Measurements from ENCODE around the gene PLCL1. TPM values are rescaled to one million over a fixed set of nuclear protein-coding genes. Genes with fewer than 3 reads are reported as not detected.

PLCL1 gene
- total and polyA plus RNA-seq, 2 donors (not counting 3 experiments of a cell fraction or from before 2014, with no cell fraction given) = 0.79 to 3.4 TPM

DNA sequence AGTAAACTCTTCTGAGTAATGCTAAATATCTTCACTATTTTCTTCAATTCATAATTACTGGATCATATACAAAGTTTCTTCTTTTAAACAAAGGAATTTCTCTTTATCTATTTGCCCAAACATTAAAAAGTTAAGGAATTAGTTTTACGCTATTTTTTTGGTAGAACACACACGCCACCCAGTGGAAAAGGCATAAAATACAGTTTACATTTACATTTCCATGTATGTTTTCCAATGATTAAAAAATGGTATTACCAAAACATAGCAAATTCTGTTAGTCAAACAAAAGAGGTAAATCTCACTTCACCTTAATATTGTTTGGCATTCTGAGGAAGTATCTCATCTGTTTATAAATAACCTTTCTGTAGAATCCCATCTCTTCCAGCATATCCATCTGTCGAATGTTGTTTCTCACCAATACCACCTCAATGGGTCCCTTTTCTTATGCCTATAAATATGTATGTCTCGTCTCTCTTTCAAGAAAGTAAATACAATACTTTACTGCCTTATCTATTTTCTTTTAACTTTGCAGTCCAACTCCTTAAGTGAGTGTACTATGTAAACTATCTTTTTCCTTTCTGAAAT is 26.5 kb upstream of the PLCL1 start:
- H3K9me1 ChIP-seq (replicated peaks; ENCODE audit: control insufficient read depth, extremely low read depth, insufficient read depth, low read length) = no peaks in the 10 kb centered on the region
- H3K27ac ChIP-seq (ENCODE audit: insufficient read depth, low read depth, low read length) = no peak overlapping the region
- ChIA-PET POLR2A (no interaction called here), CTCF (interaction anchor here (1.0 to 2.7 kb wide), 8 partner anchors 10 to 664 kb away, joined by 3 to 16 read pairs (median 5); no protein-coding TSS in a partner anchor)
- no peaks in the 10 kb centered on the region for H3K4me1 ChIP-seq (ENCODE audit: control insufficient read depth, extremely low read depth, insufficient read depth, low read length)
- TF ChIP-seq MYC (IDR thresholded peaks at IDR 0.05; ENCODE audit: low read depth, low read length) = no peak
- TF ChIP-seq, protein P1, sequence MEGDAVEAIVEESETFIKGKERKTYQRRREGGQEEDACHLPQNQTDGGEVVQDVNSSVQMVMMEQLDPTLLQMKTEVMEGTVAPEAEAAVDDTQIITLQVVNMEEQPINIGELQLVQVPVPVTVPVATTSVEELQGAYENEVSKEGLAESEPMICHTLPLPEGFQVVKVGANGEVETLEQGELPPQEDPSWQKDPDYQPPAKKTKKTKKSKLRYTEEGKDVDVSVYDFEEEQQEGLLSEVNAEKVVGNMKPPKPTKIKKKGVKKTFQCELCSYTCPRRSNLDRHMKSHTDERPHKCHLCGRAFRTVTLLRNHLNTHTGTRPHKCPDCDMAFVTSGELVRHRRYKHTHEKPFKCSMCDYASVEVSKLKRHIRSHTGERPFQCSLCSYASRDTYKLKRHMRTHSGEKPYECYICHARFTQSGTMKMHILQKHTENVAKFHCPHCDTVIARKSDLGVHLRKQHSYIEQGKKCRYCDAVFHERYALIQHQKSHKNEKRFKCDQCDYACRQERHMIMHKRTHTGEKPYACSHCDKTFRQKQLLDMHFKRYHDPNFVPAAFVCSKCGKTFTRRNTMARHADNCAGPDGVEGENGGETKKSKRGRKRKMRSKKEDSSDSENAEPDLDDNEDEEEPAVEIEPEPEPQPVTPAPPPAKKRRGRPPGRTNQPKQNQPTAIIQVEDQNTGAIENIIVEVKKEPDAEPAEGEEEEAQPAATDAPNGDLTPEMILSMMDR (IDR thresholded peaks at IDR 0.05; ENCODE audit: extremely low read depth in 1 of 2, insufficient read depth in 1 of 2, low read depth in 1 of 2, low read length in 2 of 2) = peak; percentile 28 to 32
- no peaks in the 10 kb centered on the region for H4K20me1 ChIP-seq (replicated peaks; ENCODE audit: control insufficient read depth, extremely low read depth, insufficient read depth, low read length)
- H3K79me2 ChIP-seq (ENCODE audit: control insufficient read depth, insufficient read depth, low read length) = no peaks in the 10 kb centered on the region
- peak; percentile 58 for DNase-seq (ENCODE audit: low read depth, low spot score)
- dilution Hi-C loops (cut with MboI; ENCODE audit: extremely low pct_ligation_motif_present, low sequenced_read_pairs) (no loop called here), intact Hi-C loops (cut with micrococcal nuclease) (loop anchor here (1.0 to 10.0 kb wide), 7 partner anchors 71 to 1023 kb away; partner anchors contain the start of gene HSPE1)
- H2AFZ ChIP-seq (ENCODE audit: low read depth, low read length) = no peak overlapping the region
- H3K9me3 ChIP-seq (replicated peaks; ENCODE audit: control insufficient read depth, insufficient read depth, low read length) = no peaks in the 10 kb centered on the region
- no peak overlapping the region for H3K4me2 ChIP-seq (ENCODE audit: insufficient read depth, low read length)
- no peak overlapping the region for H3K4me3 ChIP-seq (replicated peaks in 1 of 3; ENCODE audit: insufficient read depth in 1 of 3, low read depth in 1 of 3, low read length in 3 of 3)
- H3K36me3 ChIP-seq (ENCODE audit: control insufficient read depth in 2 of 2, extremely low read depth in 1 of 2, insufficient read depth in 2 of 2, low read length in 2 of 2) = no peaks in the 10 kb centered on the region
- FAIRE-seq = peak; percentile 73
- H3K27me3 ChIP-seq (ENCODE audit: control insufficient read depth in 2 of 2, insufficient read depth in 2 of 2, low read length in 2 of 2) = no peaks in the 10 kb centered on the region
- no TSS peak for BruUV-seq (replicated peaks)
- H3K9ac ChIP-seq (replicated peaks; ENCODE audit: extremely low read depth, insufficient read depth, low read length) = no peak overlapping the region

DNA sequence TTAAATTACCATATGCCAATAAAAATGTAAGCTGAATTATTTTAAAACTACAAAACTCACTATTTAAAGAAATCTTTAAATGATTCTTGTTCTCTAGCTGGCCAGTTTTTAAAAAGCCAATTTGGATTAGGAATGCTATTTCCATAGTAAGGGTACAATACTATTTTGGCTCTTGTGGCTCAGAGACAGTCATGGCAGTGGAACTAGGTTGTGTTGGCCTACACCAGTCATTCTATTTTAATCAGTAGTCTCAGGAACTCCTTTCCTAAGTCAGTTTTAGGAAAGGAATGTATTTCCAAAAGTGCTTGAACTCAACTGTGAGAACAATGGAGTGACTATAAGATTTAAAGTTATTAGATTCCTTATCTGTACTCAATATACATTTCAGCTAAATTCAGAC is 25.1 kb upstream of the PLCL1 start:
- ChIA-PET POLR2A (no interaction called here), CTCF (interaction anchor here (0.7 to 2.7 kb wide), 16 partner anchors 7 to 703 kb away, joined by 3 to 16 read pairs (median 3); partner anchors contain the start of genes HSPD1 and HSPE1)
- intact Hi-C loops (cut with micrococcal nuclease) = loop anchor here (2.0 to 10.0 kb wide), 4 partner anchors 587 to 1024 kb away; no protein-coding TSS in a partner anchor
- no peaks in the 10 kb centered on the region for H3K27me3 ChIP-seq (ENCODE audit: control insufficient read depth in 2 of 2, insufficient read depth in 2 of 2, low read length in 2 of 2)
- no peak overlapping the region for H3K9ac ChIP-seq (replicated peaks; ENCODE audit: extremely low read depth, insufficient read depth, low read length)
- no peak overlapping the region for H3K27ac ChIP-seq (ENCODE audit: insufficient read depth, low read depth, low read length)
- DNase-seq (ENCODE audit: low read depth, low spot score) (no peak), FAIRE-seq (no peak)
- TF ChIP-seq MYC (IDR thresholded peaks at IDR 0.05; ENCODE audit: low read depth, low read length) (no peak), POLR2A (IDR thresholded peaks at IDR 0.05; ENCODE audit: low read depth, low read length) (no peak), JUN (IDR thresholded peaks at IDR 0.05; ENCODE audit: borderline replicate concordance, insufficient read depth, insufficient read length, low read depth) (no peak), FOS (IDR thresholded peaks at IDR 0.05; ENCODE audit: borderline replicate concordance, insufficient read depth, low read length) (no peak), GATA2 (IDR thresholded peaks at IDR 0.05; ENCODE audit: insufficient read depth, insufficient read length, low read depth, low read length) (no peak)
- TF ChIP-seq, protein P1 (IDR thresholded peaks at IDR 0.05; ENCODE audit: extremely low read depth in 1 of 2, insufficient read depth in 1 of 2, low read depth in 1 of 2, low read length in 2 of 2) = no peak
- dilution Hi-C loops (cut with MboI; ENCODE audit: extremely low pct_ligation_motif_present, low sequenced_read_pairs) = no loop called here
- no peaks in the 10 kb centered on the region for H3K4me1 ChIP-seq (ENCODE audit: control insufficient read depth, extremely low read depth, insufficient read depth, low read length)
- H3K36me3 ChIP-seq (ENCODE audit: control insufficient read depth in 2 of 2, extremely low read depth in 1 of 2, insufficient read depth in 2 of 2, low read length in 2 of 2) = no peaks in the 10 kb centered on the region
- H3K4me3 ChIP-seq (replicated peaks in 1 of 3; ENCODE audit: insufficient read depth in 1 of 3, low read depth in 1 of 3, low read length in 3 of 3) = no peak overlapping the region
- no peaks in the 10 kb centered on the region for H3K9me1 ChIP-seq (replicated peaks; ENCODE audit: control insufficient read depth, extremely low read depth, insufficient read depth, low read length)
- no peak overlapping the region for H2AFZ ChIP-seq (ENCODE audit: low read depth, low read length)
- no peaks in the 10 kb centered on the region for H3K79me2 ChIP-seq (ENCODE audit: control insufficient read depth, insufficient read depth, low read length)
- no peaks in the 10 kb centered on the region for H3K9me3 ChIP-seq (replicated peaks; ENCODE audit: control insufficient read depth, insufficient read depth, low read length)
- no TSS peak for BruUV-seq (replicated peaks)
- H3K4me2 ChIP-seq (ENCODE audit: insufficient read depth, low read length) = no peak overlapping the region
- no peaks in the 10 kb centered on the region for H4K20me1 ChIP-seq (replicated peaks; ENCODE audit: control insufficient read depth, extremely low read depth, insufficient read depth, low read length)
